CD4-positive, alpha-beta T cell treated with Interleukin-21 for 1 hour (primary cell): ENCODE results near the gene AHSP.
"Not testable (repeated sequence)": the region's sequence is repeated elsewhere in the genome, so short reads cannot be mapped to it uniquely, and the experiment has no call there.

Source experiments
- DNase-seq: peaks from one replicate; pipeline ENCODE4 v3.0.0-alpha.2; 2020

AHSP gene

DNA sequence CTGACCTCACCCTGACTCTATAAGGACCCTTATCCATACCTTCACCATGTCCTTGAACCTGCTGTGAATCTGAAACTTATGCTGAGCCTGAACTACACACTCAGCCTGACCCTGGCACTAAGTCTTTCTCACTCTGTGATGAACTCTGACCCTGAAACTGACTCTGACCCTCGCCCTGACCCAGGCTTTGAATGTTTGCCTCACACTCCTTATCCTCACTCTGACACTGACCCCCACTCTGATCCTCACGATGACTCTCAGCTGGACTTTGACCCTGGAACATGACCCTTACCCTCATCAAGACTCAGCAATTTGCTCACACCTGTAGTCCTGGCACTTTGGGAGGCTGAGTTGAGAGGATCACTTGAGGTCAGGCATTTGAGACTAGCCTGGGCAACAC is 4.4 kb downstream of the AHSP start:
- DNase-seq = no peak

DNA sequence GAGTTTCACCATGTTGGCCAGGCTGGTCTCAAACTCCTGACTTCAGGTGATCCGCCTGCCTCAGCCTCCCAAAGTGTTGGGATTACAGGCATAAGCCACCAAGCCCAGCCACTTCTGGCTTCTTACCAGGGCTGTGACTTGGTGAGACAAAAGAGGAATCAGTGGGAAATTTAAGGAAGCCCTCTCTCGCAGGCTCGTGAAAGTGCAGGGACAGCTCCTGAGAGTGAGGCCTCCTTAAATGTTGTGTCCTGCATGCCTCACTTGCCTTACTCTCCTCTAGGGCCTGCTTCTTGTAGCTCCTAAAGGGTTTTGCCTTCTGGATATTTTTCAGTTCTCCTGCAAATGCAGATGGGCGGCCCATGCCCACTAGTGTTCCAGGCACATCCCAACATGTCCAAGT is 5.2 kb downstream of the AHSP start:
- DNase-seq = no peak

DNA sequence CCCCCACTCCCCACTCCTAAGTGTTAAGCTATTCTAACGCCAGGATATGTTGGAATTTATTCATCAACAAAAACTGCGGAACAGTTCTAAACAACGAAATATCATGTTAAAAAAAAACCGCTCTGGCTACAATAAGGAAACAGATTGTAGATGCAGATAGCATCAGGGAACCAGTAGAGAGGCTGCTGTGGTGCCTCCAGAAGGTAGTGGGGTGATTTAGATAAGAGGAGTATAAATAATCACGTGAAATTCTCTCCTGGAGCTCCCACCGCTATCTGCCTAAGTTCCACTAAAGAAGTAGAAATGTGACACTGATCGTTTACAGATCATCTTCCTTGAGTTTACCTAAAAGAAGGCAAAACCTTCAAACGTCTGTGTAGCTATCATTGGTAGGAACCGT is 8.0 kb downstream of the AHSP start:
- DNase-seq = no peak

DNA sequence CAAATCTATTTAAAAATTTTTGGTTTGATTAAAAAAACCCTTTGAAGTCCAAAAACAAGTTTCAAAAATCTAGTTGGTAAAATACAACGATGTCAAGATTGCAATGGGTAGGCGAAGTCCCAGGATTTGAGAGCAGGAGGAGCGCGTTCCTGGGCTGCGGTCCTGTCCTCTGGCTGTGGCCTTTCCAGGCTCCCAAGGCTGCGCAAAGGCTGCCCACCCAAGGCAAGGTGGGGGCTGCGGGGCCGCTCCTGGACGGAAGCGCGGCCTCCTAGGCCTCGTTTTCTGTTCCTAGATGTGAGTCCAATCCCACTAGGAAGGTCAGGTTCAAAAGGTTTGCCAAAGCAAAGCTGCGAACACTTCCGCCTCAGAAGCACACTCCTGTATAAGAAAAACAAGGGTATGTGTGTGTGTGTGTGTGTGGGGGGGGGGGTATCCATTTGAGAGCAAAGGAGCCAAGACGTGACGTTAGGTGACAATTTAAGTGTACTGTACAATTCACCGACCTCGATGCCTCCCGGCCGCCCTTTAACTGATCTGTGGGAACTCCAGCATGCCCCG is 9.2 kb downstream of the AHSP start:
- no peak for DNase-seq

DNA sequence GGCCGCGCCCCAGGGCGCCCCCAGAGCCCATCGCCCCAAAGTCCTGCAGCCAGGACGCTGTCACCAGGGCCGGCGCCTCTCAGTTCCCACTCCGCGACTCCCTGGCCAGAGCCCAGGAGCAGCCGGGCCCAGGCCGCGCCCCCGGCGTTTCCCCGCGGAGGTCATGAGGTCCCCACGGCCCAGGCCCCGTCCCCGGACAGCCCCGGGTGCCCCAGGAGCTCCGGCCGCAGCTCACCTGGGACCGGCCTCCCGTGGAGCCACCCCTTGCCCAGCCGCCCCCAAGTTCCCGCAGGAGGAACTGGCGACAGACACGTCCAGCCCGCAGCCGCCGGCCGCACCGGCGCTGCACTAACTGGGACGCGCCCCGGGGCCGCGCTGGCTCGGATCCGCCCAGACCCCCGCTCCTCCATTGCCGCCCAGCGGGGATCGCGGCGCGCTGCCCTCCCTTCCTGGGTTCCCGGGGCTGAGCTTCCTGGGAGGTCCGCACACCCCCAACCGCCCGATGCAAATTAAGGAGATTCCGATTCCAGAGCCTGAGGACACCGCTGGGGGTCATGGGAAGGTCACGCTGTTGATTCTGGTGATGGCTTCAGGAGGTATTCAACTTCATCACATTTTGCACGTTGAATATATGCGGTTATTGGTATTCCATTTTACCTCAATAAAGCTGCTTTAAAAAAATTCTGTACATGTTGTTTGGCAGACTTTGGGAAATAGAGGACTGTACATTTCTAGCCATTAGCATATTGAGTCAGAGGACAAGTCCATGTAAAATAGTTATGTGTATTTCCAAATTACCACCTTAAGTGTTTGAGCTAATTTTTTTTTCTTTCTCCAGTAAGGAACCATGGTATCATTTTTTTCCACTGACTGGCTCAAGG is 9.9 kb downstream of the AHSP start:
- no peak for DNase-seq

DNA sequence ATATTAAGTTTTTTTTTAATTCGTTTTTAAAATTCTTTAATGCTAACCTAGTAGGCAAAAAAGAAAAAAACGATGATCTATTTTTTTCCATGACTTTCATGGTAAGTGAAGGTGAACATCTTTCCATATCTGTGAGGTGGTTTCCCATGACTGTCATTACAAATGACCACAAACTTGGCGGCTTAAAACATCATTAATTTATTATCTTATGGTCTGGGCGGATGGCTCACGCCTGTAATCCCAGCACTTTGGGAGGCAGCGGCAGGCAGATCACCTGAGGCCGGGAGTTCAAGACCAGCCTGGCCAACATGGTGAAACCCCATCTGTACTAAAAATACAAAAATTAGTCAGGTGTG is 10.5 kb downstream of the AHSP start:
- not testable (repeated sequence) for DNase-seq

DNA sequence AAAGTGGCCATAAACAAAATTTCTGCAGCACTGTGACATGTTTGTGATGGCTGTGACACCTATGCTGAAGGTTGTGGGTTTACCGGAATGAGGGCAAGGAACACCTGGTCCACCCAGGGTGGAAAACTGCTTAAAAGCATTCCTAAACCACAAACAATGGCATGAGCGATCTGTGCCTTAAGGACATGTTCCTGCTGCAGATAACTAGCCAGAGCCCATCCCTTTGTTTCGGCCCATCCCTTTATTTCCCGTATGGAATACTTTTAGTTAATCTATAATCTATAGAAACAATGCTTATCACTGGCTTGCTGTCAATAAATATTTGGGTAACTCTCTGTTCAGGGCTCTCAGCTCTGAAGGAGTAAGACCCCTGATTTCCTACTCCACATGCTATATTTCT is 12.1 kb downstream of the AHSP start:
- DNase-seq = not testable (repeated sequence)

DNA sequence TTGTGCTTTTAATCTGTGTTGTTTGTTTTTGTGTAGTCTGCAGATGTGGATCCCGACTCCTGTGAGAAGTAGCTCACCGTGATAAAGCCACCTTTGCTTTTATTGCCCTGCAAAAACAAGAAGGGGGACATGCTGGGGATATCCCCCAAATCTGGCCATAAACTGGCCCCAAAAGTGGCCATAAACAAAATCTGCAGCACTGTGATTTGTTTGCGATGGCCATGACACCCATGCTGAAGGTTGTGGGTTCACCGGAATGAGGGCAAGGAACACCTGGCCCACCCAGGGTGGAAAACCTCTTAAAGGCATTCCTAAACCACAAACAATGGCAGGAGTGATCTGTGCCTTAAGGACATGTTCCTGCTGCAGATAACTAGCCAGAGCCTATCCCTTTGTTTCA is 15.1 kb downstream of the AHSP start:
- no peak for DNase-seq

DNA sequence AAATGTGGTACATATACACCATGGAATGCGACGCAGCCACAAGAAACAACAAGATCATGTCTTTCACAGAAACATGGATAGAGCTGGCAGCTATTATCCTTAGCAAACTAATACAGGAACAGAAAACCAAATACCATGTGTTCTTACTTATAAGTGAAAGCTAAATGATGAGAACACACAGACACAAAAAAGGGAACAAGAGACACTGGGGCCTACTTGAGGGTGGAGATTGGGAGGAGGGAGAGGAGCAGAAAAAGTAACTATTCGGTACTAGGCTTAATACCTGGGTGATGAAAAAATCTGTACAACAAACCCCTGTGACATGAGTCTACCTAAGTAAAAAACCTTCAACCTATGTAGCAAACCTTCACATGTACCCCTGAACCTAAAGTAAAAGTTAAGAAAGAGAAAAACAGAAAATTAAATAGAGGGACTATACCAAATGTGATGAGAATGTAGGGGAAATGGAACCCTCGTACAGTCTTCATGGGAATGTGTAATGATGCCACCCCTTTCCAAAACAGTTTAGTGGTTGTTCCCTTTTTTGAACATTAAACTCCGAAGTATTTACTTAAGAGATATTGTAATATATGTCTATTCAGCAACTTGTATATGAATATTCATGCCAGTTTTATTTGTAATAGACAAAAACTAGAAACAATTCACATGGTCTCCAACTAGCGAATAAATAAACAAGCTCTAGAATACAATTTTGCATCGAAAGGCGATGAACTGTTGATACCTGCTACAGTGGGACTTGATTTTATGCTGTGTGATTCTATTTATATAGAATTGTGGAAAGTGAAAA is 33.9 kb downstream of the AHSP start:
- DNase-seq = no peak

DNA sequence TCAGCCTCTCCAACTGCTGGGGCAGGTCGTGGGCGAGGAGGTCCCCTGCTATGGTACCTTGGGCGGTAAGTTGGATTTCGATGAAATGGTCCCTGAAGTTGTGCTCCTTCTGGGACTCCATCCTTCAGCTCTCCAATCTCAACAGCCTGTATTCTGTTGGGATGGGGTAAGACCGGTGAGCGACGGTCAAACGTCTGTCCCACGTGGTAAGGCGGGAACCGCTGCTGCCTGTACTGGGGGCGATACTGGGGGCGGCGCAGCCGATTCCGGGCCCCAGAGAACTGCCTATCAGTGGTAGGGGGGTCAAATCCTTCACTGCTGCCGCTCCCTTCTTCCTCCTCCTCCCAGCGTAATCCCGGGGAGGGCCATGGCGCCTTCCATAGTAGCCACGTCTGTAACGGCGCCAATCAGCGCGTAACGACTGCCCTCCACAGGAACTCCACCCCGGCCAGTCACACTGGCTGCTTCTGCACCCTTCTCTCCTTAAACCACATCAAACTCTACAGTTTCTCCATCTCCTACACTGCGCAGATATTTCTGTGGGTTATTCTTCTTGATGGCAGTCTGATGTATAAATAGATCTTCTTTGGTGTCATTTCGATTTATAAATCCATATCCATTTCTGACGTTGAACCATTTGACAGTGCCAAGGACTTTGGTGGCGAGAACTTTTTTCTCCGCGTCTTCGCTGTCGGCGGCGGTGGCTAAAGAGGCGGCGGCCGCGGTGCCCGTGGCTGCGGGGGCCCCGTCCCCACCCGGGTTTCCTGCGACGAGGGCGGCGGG is 41.1 kb downstream of the AHSP start:
- no peak for DNase-seq

DNA sequence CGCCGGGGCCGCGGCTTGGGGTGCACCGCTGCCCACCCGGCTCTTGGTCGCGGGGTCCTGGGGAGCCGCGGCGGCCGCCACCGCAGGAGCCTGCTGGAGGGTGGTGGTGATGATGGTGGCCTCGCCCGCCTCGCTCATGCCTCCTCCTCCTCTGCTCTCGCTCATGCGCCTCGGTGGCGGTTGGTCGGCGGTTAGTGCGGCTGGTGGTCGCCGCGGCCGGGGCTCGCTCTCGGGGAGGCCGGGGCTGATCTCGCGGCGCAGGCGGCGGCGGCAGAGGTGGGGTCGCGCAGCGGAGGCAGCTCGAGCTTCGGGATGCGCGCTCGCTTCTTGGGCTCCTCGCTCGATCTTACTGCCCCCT is 41.6 kb downstream of the AHSP start:
- DNase-seq = no peak

DNA sequence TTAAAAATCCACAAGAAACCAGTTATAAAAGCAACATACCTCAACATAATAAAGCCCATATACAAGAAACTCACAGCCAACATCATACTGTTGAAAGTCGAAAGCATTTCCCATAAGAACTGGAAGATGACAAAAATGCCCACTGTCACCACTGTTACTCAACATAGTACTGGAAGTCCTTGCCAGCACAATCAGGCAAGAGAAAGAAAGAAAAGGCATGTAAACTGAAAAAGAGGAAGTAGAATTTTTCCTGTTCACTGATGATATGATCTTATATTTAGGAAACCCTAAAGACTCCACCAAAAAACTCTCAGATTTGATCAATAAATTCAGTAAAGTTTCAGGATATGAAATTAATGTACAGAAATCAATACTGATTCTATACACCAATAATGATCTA is 45.1 kb downstream of the AHSP start:
- DNase-seq = no peak

DNA sequence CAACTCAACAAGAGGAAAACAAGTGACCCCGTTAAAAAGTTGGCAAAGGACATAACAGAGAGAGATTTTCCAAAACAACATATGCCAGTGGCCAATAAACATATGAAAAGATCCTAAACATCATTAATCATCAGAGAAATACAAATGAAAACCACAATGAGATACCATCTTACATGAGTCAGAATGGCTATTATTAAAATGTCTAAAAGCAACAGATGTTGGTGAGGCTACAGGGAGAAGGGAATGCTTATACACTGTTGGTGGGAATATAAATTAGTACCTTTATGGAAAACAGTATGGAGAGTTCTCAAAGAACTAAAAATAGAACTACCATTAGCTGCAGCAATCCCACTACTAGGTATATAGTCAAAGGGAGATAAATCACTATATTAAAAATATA is 46.5 kb downstream of the AHSP start:
- not testable (repeated sequence) for DNase-seq

DNA sequence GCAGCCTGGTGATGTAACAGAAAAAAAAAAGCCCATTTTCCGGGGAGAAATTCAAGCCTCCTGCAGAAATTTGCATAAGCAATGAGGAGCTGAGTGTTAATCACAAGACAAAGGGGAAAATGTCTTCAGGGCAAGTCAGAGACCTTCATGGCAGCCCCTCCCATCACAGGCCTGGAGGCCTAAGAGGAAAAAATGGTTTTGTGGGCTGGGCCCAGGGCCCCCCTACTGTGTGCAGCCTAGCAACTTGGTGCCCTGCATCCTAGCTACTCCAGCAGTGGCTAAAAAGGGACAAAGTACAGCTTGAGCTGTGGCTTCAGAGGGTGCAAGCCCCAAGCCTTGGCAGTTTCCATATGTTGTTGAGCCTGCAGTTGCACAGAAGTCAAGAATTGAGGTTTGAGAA is 49.7 kb downstream of the AHSP start:
- no peak for DNase-seq
